HG02840 (cell line): ENCODE data around the gene TOM1L2.
"Not testable (repeated sequence)": the region's sequence is repeated elsewhere in the genome, so short reads cannot be mapped to it uniquely, and the experiment has no call there.

ENCODE experiments used
- ATAC-seq: cut with Tn5 transposase; IDR thresholded peaks from one replicate; pipeline ENCODE4 v1.9.1; 2021; ENCODE audit warnings: mild to moderate bottlenecking, moderate library complexity, moderate number of reproducible peaks; ENCODE audit not compliant: unreplicated experiment, low FRiP score

The TOM1L2 gene

DNA sequence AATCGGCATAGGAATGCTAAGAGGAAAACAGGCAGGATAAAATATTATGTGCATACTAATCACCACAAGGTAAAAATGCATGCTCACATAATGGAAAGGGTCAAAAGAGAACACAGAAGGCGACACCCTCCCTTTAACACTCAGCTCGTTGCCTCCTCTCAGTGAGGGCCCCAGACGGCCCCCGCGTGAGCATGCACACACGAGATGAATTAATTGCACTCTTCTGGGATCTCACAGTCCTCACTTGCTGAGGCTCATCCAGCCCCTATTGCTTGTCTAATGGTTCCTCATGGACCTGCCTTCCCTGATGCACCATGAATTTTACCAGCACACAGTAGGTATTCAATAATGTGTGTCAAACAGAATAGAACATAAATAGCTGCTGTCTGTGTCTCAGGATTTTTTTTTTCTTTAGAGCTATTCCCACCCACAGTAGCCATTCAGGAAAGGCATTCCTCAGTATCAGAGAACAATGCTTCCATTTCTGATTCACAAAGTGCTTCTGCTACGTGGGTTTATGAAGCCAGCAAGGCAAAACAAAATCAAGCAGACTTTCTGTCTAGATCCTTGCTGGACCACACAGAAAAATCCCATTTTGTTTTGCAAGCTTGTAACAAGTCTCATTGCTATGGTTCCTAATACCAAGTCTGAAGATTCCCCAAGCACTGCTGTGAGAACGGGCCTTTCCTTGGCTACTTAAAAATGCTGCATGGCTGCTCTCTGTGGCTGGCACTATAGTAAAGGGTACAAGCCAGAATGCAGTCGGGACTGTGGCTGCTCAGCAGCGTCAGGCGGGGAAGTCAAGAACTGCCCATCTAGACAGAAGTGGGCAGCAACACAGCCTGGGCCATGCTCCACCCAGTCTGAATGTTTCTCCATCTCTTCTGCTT lies 43.6 kb downstream of the TOM1L2 start:
- no peak for ATAC-seq

DNA sequence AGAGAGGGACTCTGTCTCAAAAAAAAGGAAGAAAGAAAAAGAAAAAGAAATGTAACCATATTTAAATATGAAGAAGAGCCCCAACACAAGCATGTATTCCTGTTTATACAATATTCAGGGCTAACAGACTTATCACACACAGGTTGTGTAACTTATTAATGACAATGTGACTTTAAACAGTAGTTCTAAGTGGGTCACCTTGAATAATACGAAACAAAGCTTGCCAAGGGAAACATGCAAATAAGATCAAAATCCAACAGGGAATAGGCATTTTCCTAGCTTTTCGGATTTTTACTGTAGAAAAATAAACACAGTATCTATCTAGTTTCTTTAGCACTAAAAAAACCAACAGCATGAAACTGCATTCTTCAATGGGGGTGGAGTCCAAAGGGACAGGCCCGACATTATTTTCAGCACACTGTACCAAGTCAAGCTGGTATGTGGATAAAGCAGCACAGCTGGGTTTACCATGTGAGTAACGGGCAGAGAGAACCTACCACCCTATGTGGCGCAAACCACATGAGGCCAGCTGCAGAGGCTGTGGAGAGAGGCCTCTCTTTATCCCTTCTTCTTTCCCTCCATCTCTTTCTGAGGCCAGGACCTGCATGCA lies 45.3 kb downstream of the TOM1L2 start:
- ATAC-seq: no peak

DNA sequence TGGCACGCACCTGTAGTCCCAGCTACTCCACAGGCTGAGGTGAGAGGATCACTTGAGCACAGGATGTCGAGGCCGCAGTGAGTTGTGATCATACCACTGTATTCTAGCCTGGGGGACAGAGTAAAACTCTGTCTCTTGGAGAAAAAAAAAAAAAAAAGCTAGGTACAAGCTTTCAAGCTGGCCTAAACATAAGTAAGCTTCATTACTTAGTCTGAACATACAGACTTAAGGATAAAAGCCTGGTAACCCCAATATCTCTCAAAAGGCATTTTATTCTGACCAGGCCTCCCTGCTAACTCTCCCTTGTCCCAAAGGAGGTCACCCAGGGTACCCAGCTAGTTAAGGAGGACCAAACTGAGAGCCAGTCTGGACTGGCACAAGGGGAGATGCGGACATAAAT lies 46.2 kb downstream of the TOM1L2 start:
- ATAC-seq: no peak

DNA sequence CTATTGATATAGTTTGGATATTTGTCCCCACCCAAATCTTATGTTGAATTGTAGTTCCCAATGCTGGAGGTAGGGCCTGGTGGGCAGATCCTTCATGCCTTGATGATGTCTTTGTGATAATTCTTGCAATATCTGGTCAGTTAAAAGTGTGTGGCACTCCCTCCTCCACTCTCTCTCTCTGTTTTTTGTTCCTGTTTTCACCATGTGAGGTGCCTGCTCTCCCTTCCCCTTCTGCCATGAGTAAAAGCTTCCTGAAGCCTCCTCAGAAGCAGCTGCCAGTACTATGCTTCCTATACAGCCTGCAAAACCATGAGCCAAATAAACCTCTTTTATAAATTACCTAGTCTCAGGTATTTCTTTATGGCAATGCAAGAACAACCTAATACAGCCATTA lies 47.3 kb downstream of the TOM1L2 start:
- ATAC-seq: no peak

DNA sequence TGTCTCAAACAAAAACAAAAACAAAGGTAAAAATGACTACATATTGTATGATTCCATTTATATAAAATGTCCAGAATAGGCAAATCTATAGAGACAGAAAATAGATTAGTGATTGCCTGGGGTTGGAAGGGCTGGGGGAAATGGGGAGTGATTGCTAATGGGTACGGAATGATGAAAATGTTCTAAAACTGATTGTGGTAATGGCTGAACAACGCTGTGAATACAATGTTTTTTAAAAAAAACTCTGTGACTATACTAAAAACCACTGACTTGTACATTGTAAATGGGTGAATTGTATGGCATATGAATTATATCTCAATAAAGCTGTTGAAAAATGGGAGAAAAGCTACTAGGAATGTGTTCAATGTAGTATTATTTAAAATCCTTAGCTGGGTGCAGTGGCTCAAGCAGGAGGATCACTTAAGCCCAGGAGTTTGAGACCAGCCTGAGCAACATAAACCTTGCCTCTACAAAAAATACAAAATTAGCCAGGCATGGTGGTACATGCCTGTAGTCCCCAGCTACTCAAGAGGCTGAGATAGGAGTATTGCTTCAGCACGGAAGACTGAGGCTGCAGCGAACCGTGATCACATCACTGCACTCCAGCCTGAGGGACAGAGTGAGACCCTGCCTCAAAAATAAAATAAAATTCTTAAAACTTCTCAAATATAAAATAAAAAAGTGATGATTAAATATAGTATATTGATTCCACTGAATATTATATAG lies 47.9 kb downstream of the TOM1L2 start:
- no peak for ATAC-seq

DNA sequence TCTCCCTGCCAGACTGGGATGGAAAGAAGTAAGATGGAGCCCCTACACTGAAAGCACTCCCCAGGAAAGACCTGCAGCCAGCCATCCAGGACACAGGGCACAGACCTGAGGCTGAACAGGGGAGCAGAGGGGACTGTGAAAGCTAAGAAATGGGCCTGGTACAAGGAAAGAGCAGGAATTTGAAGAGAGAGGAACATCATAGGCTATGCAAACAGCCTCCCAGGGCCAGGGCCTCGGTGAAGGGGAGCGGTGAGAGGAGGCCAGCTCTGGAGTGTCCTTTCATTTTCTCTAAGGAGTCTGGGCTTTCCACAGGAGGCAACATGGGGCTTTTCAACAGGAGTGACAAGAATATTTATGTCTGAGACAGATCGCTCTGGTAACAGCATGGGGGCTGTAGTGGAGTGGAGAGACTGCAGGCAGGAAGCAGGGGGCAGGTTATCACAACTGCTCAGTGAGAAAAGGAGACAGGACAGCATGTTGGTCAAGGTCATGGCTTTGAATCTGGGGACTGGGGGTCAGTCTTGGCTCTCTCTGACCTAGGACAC lies 50.1 kb downstream of the TOM1L2 start:
- ATAC-seq: no peak

DNA sequence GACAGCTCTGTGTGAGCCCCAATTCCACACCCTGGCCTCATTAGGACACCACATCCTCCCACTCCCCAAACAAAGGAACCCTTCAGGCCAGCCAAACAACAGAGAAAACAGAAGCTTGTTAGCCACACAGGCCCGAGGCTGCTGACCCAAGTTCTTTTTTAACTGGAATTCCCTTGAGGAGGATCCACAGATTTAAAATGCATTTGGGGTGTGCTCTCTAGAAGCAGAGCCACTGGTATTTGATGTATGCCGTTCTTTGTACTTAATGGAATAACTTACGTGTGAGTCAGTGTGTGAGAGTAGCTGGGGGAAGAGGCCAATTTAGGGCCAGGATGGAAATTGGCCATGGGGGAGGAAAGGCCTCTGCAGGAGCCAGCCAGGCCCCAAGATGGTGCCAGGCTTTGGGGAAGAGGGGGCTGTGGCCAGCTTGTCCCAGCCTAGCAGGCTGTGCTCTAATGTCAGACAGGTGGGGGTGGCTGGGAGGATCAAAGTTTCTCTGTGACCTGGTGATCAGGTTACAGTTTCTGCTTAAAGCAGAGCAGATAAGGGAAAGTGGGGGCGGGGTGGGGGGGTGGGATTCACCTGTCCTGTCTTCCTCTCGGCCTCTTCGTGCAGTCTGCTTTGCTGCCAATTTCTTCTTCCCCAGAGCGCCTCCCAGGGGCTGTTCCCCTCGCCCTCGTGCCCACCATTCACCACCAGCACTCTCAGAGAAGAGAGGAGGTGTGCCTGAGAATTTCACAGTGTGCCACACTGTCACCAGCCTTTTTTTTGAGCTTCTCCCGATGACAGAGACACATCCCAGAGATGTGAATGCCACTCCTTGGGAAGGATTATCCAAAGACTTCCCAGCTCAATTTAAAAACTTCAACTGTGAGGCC lies 50.8 kb downstream of the TOM1L2 start:
- ATAC-seq: no peak

DNA sequence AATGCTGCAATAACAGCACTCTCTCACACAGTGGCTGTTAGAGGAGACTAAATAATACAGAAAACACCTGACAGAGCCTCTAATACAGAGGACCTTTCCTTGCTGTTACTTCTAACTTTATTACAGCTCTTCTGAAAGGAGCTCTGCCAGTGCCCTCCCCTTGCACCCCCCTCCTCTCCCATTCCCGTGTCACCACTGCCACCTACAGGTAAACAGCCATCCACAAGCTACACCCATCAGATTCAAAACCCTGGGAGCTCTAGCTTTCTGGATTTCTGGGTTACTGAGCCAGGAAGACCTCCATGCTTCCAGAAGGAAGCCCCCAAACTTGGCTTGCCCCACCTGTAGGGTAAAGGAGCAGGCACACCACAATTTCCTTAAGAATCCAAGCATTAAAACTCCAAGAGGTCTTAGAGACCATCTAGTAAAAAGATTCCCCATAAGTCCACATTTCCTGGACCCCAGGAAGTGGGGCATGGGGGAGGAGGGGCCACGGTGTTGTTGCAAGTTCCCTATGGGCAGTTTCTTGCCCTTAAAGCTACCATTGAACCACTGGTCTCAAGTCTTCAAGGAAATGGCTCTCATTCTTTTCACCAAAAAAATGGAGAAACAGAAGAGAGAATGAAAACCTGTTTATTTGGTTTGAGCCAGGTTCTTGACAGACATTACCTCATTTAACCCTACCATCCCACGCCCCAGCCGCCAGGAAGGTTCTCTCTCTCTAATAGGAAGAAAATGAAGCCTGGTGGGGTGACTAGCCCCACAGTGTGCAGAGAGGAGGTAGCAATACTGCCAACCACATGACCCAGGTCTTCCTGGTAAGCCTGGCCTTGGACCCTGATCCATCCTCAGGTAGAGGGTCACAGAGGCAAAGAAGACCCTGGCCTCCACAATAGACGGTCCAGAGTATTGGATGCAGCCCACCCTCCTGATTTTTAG lies 52.8 kb downstream of the TOM1L2 start:
- ATAC-seq: no peak

DNA sequence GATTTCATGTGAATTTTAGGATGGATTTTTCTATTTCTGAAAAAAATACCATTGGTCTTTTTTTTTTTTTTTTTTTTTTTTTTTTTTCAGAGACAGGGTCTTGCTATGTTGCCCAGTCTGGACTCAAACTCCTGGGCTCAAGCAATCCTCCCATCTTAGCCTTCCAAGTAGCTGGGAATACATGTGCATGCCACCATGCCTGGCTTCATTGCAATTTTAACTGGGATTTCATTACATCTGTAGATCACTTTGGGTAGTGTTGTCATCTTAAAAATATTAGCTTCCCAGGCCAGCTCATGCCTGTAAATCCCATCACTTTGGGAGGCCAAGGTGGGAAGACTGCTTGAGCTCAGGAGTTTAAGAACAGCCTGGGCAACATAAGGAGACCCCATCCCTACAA lies 54.8 kb downstream of the TOM1L2 start:
- no peak for ATAC-seq

DNA sequence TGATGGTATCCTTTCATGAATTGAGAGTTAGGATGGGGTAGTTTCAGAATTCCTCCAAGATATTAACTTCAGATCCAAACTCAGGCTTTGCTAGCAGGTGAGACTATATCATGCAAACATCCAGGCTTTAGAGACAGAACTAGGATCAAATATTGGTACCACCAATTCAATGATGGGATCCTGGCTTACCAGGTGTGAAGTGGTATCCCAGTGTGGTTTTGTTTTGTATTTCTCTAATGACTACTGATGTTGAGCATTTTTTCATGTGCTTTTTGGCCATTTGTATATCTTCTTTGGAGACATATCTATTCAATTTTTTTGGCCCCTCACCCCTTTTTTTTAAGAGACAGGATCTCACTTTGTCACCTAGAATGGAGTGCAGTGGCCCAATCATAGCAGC lies 57.0 kb downstream of the TOM1L2 start:
- no peak for ATAC-seq

DNA sequence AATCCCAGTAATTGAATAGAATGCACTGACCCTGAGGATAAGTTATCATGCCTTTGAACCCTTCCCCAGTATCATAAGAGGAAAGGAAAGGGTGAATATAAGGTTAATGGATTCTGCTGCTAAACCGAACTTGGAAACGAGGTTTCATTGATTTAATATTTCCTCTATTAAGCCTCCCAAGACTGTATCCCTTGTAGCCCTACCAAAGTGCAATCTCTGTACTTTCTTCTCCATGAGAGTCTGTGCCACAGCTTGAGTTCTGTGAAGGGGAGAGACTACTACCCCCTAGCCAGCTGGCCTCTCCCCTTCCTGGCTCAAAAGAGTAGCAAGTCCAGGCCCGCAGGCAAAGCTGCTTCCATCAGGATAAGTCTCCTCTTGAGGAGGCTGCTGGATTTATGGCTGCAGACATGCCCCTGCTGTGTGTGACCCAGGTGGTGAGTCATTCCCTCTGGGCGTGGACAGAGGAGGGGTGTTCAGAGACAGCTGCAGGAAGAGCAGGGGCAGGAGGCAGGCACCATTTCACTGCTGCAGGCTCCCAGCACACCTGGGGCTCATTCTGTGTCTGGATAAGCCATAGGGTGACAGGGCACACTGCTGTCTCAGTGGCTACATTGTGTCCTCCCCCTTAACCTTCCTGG lies 58.4 kb downstream of the TOM1L2 start:
- ATAC-seq: no peak

DNA sequence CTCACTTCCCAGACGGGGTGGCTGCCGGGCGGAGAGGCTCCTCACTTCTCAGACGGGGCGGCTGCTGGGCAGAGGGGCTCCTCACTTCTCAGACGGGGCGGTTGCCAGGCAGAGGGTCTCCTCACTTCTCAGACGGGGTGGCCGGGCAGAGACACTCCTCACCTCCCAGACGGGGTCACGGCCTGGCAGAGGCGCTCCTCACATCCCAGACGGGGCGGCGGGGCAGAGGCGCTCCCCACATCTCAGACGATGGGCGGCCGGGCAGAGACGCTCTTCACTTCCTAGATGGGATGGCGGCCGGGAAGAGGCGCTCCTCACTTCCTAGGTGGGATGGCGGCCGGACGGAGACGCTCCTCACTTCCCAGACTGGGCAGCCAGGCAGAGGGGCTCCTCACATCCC lies 59.9 kb downstream of the TOM1L2 start:
- ATAC-seq: not testable (repeated sequence)

DNA sequence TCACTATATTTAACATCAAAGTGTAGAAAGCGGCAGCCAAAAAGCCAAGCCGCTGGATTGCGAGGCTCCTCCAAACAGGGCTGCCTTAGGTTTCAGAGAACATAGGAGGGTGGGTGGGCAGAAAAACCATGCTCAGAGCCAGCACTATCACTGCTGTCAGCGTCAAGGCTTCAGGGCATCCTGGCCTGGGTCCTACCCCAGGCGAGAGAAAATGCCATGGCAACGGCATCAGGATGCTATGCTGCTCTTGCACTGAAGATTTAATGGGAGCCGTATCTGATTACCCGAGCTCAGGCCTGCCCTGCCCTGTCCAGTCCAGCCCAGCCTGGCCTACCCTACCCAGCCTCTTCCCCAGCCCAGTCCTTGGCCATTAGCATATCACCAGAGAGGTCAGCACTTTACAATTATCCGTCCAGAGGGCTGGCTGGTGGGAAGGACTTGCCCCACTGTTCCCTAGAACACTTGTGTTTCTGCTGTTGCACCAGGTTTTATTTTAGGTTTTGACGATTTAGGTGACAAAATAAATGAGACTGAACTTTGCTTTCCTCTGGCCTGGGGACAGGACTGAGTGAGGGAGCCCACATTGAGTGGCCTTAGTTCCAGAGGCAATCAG lies 61.1 kb downstream of the TOM1L2 start:
- no peak for ATAC-seq

DNA sequence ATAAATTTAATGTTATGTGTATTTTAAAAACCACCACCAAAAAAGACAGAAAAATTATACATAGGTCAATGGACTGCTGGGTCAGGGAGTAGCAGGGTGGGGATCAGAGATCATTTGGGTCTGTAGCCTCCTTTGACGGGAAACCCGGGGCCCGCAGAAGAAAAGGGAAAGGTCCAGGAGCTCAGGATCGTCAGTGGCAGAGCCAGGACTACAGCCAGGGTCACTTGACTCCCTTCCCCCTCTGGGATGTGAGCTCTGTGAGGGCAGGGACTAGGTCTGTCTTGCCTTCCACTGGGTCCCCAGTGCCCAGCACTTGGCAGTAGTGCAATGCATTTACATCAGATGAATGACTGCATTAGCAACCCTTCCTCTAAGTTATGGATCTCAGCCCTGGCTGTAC lies 62.1 kb downstream of the TOM1L2 start:
- no peak for ATAC-seq

DNA sequence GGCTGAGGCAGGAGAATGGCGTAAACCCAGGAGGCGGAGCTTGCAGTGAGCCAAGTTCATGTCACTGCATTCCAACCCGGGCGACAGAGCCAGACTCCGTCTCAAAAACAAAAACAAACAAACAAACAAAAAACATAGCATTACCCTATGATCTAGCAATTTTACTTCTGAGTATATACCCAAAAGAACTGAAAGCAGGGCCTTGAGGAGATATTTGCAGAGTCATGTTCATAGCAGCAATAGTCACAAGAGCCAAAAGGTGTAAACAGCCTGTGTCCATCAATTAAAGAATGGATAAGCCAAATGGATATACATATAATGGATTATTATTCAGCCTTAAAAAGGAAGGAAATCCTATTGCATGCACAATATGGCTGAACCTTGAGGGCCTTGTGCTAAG lies 63.1 kb downstream of the TOM1L2 start:
- ATAC-seq: no peak

DNA sequence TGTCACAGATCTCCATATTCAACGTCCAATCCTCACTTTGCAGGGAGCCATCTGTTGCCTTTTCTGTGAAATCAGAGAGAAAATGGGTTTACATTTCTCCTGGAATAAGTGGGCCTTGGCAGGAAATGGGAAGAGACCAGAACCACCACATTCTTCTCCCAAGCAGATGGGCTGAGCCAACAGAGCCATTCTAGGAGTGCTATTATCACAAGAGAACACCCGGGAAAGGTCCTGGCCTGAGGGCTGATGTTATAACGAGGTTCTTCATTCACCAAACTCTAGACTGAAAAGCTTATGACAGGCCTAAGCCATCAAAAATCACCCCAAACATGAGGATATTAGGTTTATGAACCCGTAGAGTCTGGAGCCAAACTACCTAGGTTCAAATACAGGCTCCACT lies 64.7 kb downstream of the TOM1L2 start:
- ATAC-seq: no peak

DNA sequence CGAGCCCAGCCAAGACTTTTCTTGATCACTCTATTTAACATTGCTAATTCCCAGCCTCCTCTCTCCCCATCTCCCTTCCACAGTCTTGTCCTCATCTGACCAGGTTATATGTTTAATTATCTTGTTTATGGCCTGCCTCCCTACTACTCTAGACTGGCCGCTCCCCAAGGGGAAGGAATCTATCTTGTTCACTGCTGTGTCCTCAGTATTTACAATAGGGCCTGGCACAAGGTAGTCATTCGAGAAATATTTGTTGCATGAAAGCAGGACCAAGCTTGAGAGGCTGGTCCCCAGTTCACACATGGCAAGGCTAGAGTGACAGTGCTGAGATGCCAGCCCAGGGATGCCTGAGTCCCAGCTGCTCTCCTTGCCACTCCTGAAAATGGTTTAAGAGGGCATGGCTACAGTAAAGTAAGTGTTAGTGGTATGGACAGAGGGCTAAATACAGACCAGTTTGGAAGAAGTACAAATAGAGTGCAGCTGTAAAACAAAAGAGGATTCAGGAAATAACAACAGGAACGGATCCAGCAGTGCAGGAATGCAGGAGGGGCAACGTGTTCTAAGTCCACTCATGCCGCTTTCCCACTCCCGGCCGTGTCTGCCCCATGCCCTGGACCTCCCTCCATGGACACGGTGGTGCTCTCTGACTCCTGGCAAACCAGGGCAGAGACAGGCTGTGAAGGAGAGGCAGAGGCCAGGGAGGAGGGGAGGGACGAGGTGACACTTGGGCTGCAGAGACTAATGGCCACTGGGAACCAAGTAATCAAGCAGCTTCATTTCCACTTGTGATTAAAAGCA lies 65.6 kb downstream of the TOM1L2 start:
- no peak for ATAC-seq

DNA sequence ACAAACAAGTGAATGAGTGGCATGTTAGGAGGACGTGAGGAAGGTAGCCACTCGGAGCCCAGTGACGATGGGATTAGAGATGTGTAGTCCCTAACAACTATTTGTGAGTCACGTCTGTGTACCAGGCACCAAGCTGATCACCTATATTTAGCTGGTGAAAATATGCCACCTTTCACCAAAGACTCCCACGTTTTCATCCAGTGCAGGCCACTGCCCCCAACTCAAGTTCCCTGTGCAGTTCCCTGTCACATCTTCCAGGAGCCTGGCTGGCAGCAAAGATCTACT lies 67.2 kb downstream of the TOM1L2 start:
- ATAC-seq: no peak
